Measurements from ENCODE around the gene SPTBN1. TPM values are rescaled to one million over a fixed set of nuclear protein-coding genes. Genes with fewer than 3 reads are reported as not detected.

The SPTBN1 gene
- total and polyA plus RNA-seq, 2 of the 13 experiments (the other 11 are each of a cell fraction or from before 2014, with no cell fraction given) = 123 to 299 TPM

DNA sequence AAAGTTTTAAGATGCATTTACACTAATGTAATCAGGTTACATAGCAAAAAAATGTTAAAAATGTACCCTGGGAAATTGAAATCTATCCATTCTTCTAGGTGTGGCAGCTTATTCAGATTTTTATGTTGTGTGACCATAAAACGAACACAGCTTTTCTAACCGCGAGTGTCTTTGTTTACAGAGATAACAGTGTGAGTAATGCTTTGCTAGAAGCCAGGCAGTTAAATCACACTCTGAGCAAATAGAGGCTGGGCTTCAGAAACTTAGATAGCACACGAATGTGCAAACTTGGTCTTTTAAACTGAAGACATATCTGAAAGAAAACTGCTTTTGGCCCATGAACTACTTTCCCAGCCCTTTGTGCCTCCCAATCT lies 116.1 kb downstream of the SPTBN1 start (continued):
- TF ChIP-seq ZNF260 (CRISPR knock-in tag; IDR thresholded peaks at IDR 0.05; ENCODE audit: borderline replicate concordance, low read depth) = no peak
- TF ChIP-seq, protein P1, sequence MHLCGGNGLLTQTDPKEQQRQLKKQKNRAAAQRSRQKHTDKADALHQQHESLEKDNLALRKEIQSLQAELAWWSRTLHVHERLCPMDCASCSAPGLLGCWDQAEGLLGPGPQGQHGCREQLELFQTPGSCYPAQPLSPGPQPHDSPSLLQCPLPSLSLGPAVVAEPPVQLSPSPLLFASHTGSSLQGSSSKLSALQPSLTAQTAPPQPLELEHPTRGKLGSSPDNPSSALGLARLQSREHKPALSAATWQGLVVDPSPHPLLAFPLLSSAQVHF (CRISPR knock-in tag; IDR thresholded peaks at IDR 0.05) = no peak
- TF ChIP-seq, protein P2, sequence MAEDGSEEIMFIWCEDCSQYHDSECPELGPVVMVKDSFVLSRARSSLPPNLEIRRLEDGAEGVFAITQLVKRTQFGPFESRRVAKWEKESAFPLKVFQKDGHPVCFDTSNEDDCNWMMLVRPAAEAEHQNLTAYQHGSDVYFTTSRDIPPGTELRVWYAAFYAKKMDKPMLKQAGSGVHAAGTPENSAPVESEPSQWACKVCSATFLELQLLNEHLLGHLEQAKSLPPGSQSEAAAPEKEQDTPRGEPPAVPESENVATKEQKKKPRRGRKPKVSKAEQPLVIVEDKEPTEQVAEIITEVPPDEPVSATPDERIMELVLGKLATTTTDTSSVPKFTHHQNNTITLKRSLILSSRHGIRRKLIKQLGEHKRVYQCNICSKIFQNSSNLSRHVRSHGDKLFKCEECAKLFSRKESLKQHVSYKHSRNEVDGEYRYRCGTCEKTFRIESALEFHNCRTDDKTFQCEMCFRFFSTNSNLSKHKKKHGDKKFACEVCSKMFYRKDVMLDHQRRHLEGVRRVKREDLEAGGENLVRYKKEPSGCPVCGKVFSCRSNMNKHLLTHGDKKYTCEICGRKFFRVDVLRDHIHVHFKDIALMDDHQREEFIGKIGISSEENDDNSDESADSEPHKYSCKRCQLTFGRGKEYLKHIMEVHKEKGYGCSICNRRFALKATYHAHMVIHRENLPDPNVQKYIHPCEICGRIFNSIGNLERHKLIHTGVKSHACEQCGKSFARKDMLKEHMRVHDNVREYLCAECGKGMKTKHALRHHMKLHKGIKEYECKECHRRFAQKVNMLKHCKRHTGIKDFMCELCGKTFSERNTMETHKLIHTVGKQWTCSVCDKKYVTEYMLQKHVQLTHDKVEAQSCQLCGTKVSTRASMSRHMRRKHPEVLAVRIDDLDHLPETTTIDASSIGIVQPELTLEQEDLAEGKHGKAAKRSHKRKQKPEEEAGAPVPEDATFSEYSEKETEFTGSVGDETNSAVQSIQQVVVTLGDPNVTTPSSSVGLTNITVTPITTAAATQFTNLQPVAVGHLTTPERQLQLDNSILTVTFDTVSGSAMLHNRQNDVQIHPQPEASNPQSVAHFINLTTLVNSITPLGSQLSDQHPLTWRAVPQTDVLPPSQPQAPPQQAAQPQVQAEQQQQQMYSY (CRISPR knock-in tag; IDR thresholded peaks at IDR 0.05) = no peak
- TF ChIP-seq ZNF850 (CRISPR knock-in tag; conservative IDR thresholded peaks at IDR 0.05) = no peak
- TF ChIP-seq, protein P3, sequence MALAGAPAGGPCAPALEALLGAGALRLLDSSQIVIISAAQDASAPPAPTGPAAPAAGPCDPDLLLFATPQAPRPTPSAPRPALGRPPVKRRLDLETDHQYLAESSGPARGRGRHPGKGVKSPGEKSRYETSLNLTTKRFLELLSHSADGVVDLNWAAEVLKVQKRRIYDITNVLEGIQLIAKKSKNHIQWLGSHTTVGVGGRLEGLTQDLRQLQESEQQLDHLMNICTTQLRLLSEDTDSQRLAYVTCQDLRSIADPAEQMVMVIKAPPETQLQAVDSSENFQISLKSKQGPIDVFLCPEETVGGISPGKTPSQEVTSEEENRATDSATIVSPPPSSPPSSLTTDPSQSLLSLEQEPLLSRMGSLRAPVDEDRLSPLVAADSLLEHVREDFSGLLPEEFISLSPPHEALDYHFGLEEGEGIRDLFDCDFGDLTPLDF (CRISPR knock-in tag; IDR thresholded peaks at IDR 0.05) = 0 out of 2 replicates have a peak, but pooled peaks have one; percentile 23
- TF ChIP-seq, protein P4, sequence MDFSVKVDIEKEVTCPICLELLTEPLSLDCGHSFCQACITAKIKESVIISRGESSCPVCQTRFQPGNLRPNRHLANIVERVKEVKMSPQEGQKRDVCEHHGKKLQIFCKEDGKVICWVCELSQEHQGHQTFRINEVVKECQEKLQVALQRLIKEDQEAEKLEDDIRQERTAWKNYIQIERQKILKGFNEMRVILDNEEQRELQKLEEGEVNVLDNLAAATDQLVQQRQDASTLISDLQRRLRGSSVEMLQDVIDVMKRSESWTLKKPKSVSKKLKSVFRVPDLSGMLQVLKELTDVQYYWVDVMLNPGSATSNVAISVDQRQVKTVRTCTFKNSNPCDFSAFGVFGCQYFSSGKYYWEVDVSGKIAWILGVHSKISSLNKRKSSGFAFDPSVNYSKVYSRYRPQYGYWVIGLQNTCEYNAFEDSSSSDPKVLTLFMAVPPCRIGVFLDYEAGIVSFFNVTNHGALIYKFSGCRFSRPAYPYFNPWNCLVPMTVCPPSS (IDR thresholded peaks at IDR 0.05) = no peak
- no peak for TF ChIP-seq EZH2 (conservative IDR thresholded peaks at IDR 0.05; ENCODE audit: low read depth, low read length)
- TF ChIP-seq PHB2 (IDR thresholded peaks at IDR 0.05; ENCODE audit: partially characterized antibody) = no peak
- TF ChIP-seq, protein P5, sequence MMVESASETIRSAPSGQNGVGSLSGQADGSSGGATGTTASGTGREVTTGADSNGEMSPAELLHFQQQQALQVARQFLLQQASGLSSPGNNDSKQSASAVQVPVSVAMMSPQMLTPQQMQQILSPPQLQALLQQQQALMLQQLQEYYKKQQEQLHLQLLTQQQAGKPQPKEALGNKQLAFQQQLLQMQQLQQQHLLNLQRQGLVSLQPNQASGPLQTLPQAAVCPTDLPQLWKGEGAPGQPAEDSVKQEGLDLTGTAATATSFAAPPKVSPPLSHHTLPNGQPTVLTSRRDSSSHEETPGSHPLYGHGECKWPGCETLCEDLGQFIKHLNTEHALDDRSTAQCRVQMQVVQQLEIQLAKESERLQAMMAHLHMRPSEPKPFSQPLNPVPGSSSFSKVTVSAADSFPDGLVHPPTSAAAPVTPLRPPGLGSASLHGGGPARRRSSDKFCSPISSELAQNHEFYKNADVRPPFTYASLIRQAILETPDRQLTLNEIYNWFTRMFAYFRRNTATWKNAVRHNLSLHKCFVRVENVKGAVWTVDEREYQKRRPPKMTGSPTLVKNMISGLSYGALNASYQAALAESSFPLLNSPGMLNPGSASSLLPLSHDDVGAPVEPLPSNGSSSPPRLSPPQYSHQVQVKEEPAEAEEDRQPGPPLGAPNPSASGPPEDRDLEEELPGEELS (CRISPR knock-in tag; IDR thresholded peaks at IDR 0.05) = peak; percentile 96
- TF ChIP-seq ZNF768 (CRISPR knock-in tag; IDR thresholded peaks at IDR 0.05) = no peak
- TF ChIP-seq ISL2 (CRISPR knock-in tag; IDR thresholded peaks at IDR 0.05) = peak; percentile 95
- no peak for TF ChIP-seq ATAD3A (CRISPR knock-in tag; IDR thresholded peaks at IDR 0.05)
- no peak for TF ChIP-seq SNRNP70 (IDR thresholded peaks at IDR 0.05; ENCODE audit: low read depth, low read length)
- 0 out of 2 replicates have a peak, but pooled peaks have one; percentile 27 for TF ChIP-seq MAFF (IDR thresholded peaks at IDR 0.05; ENCODE audit: low read depth, low read length)
- 0 out of 2 replicates have a peak, but pooled peaks have one; percentile 32 for TF ChIP-seq CBFB (CRISPR knock-in tag; IDR thresholded peaks at IDR 0.05)
- TF ChIP-seq, protein P6, sequence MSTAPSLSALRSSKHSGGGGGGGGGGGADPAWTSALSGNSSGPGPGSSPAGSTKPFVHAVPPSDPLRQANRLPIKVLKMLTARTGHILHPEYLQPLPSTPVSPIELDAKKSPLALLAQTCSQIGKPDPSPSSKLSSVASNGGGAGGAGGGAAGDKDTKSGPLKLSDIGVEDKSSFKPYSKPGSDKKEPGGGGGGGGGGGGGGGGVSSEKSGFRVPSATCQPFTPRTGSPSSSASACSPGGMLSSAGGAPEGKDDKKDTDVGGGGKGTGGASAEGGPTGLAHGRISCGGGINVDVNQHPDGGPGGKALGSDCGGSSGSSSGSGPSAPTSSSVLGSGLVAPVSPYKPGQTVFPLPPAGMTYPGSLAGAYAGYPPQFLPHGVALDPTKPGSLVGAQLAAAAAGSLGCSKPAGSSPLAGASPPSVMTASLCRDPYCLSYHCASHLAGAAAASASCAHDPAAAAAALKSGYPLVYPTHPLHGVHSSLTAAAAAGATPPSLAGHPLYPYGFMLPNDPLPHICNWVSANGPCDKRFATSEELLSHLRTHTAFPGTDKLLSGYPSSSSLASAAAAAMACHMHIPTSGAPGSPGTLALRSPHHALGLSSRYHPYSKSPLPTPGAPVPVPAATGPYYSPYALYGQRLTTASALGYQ (CRISPR knock-in tag; IDR thresholded peaks at IDR 0.05) = peak; percentile 89
- TF ChIP-seq ZNF225 (CRISPR knock-in tag; IDR thresholded peaks at IDR 0.05) = no peak
- peak; percentile 97 for TF ChIP-seq GFI1 (CRISPR knock-in tag; IDR thresholded peaks at IDR 0.05; ENCODE audit: borderline replicate concordance)
- peak; percentile 90; the same call in 1 of the 2 replicates for TF ChIP-seq ZNF816 (CRISPR knock-in tag; IDR thresholded peaks at IDR 0.05; ENCODE audit: borderline replicate concordance)
- TF ChIP-seq GATA4 (IDR thresholded peaks at IDR 0.05; ENCODE audit: borderline replicate concordance, low read depth) = peak; percentile 92; the same call in 1 of the 2 replicates
